ENCODE data around the gene GNAS-AS1. TPM values are rescaled to one million over a fixed set of nuclear protein-coding genes. Genes with fewer than 3 reads are reported as not detected.

GNAS-AS1 gene
- total RNA-seq, 3 donors from 2014 or later, result 0.48 to 1.5 (median 0.98) TPM

DNA sequence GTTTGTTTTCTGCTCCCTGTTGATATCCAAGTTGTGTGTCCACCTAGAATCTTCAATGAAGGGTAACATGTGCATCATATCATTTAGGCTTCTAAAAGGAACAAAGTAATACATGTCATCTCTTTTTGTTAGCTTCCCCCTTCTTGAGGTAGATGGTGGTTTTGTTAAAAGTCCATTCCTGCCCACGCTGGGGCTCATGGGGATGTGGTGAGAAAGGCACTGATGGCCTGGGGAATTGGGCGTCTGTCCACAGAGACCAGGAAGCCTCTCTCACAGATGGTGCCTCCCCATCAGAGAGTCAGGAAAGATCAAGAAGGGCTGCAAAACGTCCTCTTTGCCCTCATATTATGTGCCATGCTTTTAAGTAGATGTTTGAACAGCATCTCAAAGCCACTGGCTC, 34.3 kb upstream of the GNAS-AS1 start:
- intact Hi-C loops (cut with DNase I; ENCODE audit: low total_unique reads), result no loop called here
- TF ChIP-seq, protein P1, sequence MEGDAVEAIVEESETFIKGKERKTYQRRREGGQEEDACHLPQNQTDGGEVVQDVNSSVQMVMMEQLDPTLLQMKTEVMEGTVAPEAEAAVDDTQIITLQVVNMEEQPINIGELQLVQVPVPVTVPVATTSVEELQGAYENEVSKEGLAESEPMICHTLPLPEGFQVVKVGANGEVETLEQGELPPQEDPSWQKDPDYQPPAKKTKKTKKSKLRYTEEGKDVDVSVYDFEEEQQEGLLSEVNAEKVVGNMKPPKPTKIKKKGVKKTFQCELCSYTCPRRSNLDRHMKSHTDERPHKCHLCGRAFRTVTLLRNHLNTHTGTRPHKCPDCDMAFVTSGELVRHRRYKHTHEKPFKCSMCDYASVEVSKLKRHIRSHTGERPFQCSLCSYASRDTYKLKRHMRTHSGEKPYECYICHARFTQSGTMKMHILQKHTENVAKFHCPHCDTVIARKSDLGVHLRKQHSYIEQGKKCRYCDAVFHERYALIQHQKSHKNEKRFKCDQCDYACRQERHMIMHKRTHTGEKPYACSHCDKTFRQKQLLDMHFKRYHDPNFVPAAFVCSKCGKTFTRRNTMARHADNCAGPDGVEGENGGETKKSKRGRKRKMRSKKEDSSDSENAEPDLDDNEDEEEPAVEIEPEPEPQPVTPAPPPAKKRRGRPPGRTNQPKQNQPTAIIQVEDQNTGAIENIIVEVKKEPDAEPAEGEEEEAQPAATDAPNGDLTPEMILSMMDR (IDR thresholded peaks at IDR 0.05), result no peak
- TF ChIP-seq POLR2AphosphoS5 (IDR thresholded peaks at IDR 0.05) (no peak), POLR2A (IDR thresholded peaks at IDR 0.05) (no peak)
- Histone ChIP-seq H3K36me3 (no peaks in the 10 kb centered on the region), H3K27me3 (no peaks in the 10 kb centered on the region), H3K9me3 (no peaks in the 10 kb centered on the region), H3K4me1 (no peaks in the 10 kb centered on the region), H3K27ac (no peak overlapping the region), H3K4me3 (no peak overlapping the region)
- no peak for DNase-seq (ENCODE audit: low spot score in 2 of 2)

DNA sequence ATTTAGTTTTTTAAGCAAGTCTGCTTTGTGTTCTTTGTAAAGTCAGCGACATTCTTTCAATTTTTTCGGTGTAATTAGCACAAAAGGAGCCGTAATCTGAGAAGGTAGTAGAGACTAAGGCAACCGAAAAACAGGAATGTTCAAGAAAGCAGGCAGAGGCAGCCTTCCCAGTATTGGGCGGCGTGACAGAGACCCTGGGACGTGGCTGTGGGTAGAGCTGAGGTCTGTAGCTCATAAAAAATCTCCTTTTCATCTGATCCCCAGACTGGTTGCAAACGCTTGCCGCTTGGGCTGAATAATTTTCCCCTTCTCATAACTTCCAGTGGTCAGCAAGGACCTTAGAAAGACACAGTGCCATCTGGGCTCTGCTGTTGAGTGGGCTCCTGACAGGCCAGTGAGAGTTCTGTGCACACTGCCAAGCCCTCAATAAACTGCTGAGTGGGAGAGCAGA, 32.6 kb upstream of the GNAS-AS1 start:
- TF ChIP-seq POLR2A (IDR thresholded peaks at IDR 0.05) (no peak), POLR2AphosphoS5 (IDR thresholded peaks at IDR 0.05) (no peak)
- TF ChIP-seq, protein P1 (IDR thresholded peaks at IDR 0.05), result no peak
- Histone ChIP-seq H3K4me1 (no peaks in the 10 kb centered on the region), H3K36me3 (no peaks in the 10 kb centered on the region), H3K27ac (no peak overlapping the region), H3K4me3 (no peak overlapping the region), H3K27me3 (no peaks in the 10 kb centered on the region), H3K9me3 (no peaks in the 10 kb centered on the region)
- intact Hi-C loops (cut with DNase I; ENCODE audit: low total_unique reads), result no loop called here
- DNase-seq (ENCODE audit: low spot score in 2 of 2), result no peak

DNA sequence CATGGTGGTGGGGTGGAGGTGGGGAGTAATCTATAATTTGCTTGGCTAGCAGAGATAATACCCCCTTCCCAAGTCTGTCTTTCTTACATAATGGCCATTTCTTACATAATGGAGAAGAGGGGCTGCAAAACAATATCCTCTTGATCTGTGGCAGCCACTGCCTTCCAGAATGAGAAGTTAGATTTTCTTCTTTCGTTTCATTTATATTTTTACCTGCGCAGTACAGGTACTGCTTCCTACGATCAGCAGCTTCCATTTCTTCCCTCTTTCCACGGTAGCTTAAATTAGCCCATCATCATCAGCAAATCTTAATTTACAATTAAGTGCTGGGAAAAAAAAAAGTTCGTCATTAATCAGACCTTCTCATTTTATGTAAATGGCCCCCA, 32.0 kb upstream of the GNAS-AS1 start:
- DNase-seq (ENCODE audit: low spot score in 2 of 2), result no peak
- H3K27me3 ChIP-seq, result no peaks in the 10 kb centered on the region
- TF ChIP-seq POLR2AphosphoS5 (IDR thresholded peaks at IDR 0.05) (no peak), POLR2A (IDR thresholded peaks at IDR 0.05) (no peak)
- TF ChIP-seq, protein P1 (IDR thresholded peaks at IDR 0.05), result no peak
- no peak overlapping the region for H3K27ac ChIP-seq
- intact Hi-C loops (cut with DNase I; ENCODE audit: low total_unique reads), result no loop called here
- H3K4me1 ChIP-seq, result no peaks in the 10 kb centered on the region
- H3K4me3 ChIP-seq, result no peak overlapping the region
- no peaks in the 10 kb centered on the region for H3K9me3 ChIP-seq
- no peaks in the 10 kb centered on the region for H3K36me3 ChIP-seq

DNA sequence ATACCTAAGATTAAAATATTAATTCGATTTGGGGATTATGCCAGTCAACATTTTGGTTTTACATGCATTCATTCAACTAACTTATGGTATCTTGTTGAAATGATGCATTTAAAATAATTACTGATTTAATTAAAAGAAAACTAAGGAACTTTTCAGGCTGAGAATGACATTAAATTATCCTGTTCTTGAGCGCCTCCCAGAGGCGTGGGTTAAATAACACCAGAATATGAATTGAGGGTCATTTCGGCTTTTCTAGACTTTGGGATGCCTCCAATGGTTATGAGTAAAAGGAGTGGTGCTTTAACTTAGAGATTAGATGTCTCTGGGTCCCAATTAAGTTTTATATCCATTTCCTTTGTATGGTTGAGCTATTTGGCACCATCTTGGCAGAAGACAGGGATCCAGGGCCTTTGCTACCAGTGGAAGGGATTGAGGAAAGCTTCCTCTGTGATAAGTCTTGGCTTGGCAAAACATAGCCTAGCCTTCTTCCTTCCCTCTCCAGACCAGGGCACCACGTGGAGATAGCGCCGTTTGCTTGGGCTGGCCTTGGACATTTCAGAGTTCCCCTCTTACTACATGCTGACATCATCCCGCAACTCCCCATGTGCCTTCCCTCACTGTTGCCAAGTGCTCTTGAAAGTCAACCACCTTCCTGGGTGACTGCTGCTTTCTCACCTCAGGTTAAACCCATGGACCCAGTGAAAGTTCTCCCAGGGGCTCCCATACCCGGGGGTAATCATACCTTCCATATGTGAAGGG, 30.5 kb upstream of the GNAS-AS1 start:
- H3K9me3 ChIP-seq, result no peaks in the 10 kb centered on the region
- H3K27me3 ChIP-seq, result no peaks in the 10 kb centered on the region
- no peaks in the 10 kb centered on the region for H3K4me1 ChIP-seq
- DNase-seq (ENCODE audit: low spot score in 2 of 2), result no peak
- H3K36me3 ChIP-seq, result no peaks in the 10 kb centered on the region
- TF ChIP-seq POLR2A (IDR thresholded peaks at IDR 0.05), result no peak
- TF ChIP-seq, protein P1 (IDR thresholded peaks at IDR 0.05), result no peak
- no peak for TF ChIP-seq POLR2AphosphoS5 (IDR thresholded peaks at IDR 0.05)
- no peak overlapping the region for H3K27ac ChIP-seq
- H3K4me3 ChIP-seq, result no peak overlapping the region
- intact Hi-C loops (cut with DNase I; ENCODE audit: low total_unique reads), result no loop called here

DNA sequence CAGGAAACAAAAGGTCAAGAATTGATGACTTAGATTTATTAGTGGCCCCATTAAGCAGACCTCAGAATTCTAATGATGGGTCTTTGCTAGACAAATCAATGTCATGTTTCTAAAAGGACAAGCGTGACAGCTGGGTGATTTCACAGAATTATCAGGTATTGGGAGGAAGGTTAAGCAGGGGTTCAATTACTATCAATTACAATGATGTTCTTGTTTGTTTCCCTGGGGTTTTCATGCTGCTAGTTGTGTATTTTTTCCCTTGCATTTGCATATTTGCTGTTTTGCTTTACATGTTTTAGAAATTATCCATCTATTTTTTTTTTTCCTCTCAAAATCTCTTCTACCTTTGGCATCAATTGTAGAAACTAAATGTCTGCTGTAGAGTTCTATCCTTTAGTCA, 29.7 kb upstream of the GNAS-AS1 start:
- no peak overlapping the region for H3K27ac ChIP-seq
- H3K4me1 ChIP-seq, result no peaks in the 10 kb centered on the region
- intact Hi-C loops (cut with DNase I; ENCODE audit: low total_unique reads), result no loop called here
- H3K36me3 ChIP-seq, result no peaks in the 10 kb centered on the region
- DNase-seq (ENCODE audit: low spot score in 2 of 2), result no peak
- no peaks in the 10 kb centered on the region for H3K9me3 ChIP-seq
- TF ChIP-seq, protein P1 (IDR thresholded peaks at IDR 0.05), result no peak
- H3K4me3 ChIP-seq, result no peak overlapping the region
- no peaks in the 10 kb centered on the region for H3K27me3 ChIP-seq
